Smooth muscle cell (in vitro differentiated cells): Measurements from ENCODE around the gene CBLL2. TPM values are rescaled to one million over a fixed set of nuclear protein-coding genes. Genes with fewer than 3 reads are reported as not detected.
A peak's percentile ranks its signal among the peaks of the same experiment; 100 is the strongest.

Experiments used
- DNase-seq: peaks from one replicate; lab custom pipeline; 2025; ENCODE audit not compliant: unreplicated experiment; lab: John Stamatoyannopoulos, UW
- H2AFZ ChIP-seq: fragments of 200-600 bp; sonication (generic); 2 replicates; pipeline ENCODE4 v1.6.0; 2016; ENCODE audit warnings: antibody characterized with exemption, low read depth, mild to moderate bottlenecking
- H3F3A ChIP-seq: fragments of 200-600 bp; sonication (generic); 2 replicates; pipeline ENCODE4 v1.6.0; 2017; ENCODE audit warnings: antibody characterized with exemption, low read depth
- H3K27ac ChIP-seq: fragments of 200-600 bp; sonication (generic); 2 replicates; pipeline ENCODE4 v1.5.1; 2016; ENCODE audit warnings: low read depth, mild to moderate bottlenecking
- H3K27me3 ChIP-seq: fragments of 200-600 bp; sonication (generic); 2 replicates; pipeline ENCODE4 v1.6.1; 2016; ENCODE audit warnings: low read depth, mild to moderate bottlenecking
- H3K36me3 ChIP-seq: fragments of 200-600 bp; sonication (generic); 2 replicates; pipeline ENCODE4 v1.5.1; 2016; ENCODE audit warnings: low read depth
- H3K4me1 ChIP-seq: fragments of 200-600 bp; sonication (generic); 2 replicates; pipeline ENCODE4 v1.5.1; 2016; ENCODE audit warnings: low read depth
- H3K4me2 ChIP-seq: fragments of 200-600 bp; sonication (generic); 2 replicates; pipeline ENCODE4 v1.6.0; 2016; ENCODE audit warnings: mild to moderate bottlenecking
- H3K4me3 ChIP-seq: fragments of 200-600 bp; sonication (generic); 2 replicates; pipeline ENCODE4 v1.5.1; 2016; ENCODE audit warnings: mild to moderate bottlenecking
- H3K79me2 ChIP-seq: fragments of 200-600 bp; sonication (generic); 2 replicates; pipeline ENCODE4 v1.6.0; 2016; ENCODE audit warnings: low read depth, mild to moderate bottlenecking
- H3K9ac ChIP-seq: fragments of 200-600 bp; sonication (generic); 2 replicates; pipeline ENCODE4 v1.6.0; 2016; ENCODE audit warnings: low read depth
- H3K9me3 ChIP-seq: fragments of 200-600 bp; sonication (generic); replicated peaks from 2 replicates; pipeline ENCODE4 v1.5.1; 2016; ENCODE audit warnings: low read depth
- H4K20me1 ChIP-seq: fragments of 200-600 bp; sonication (generic); 2 replicates; pipeline ENCODE4 v1.6.0; 2016; ENCODE audit warnings: low read depth
- CTCF ChIP-seq: fragments of 200-600 bp; sonication (generic); IDR thresholded peaks from 2 replicates; pipeline ENCODE4 v1.5.1; 2017; ENCODE audit warnings: borderline replicate concordance, mild to moderate bottlenecking, antibody characterized with exemption; ENCODE audit not compliant: insufficient read depth, poor library complexity, severe bottlenecking
- WGBS: methylation state at CpG from one replicate; pipeline ENCODE4 v1.1.7; 2016; ENCODE audit warnings: low lambda C conversion rate; 5-methylcytosine and 5-hydroxymethylcytosine counted together
- polyA plus RNA-seq: library from polyadenylated mRNA; unstranded; fragments of >200 nt; fragmentation: Nextera tagmentation; extraction: Ambion mirVana; gene quantifications from 2 replicates; pipeline ENCODE4 v1.2.1, GENCODE V29; 2016
- total RNA-seq: library from RNA; depleted of rRNA; stranded (reverse); fragments of >200 nt; gene quantifications from 2 replicates; pipeline ENCODE4 v1.2.3, GENCODE V29; 2014

The CBLL2 gene
- total and polyA plus RNA-seq, 2 experiments from 2014 or later: not detected

- DNase-seq: no peak
- H3K79me2 ChIP-seq: no peaks in the 10 kb centered on the region
- no peak for TF ChIP-seq CTCF
- H3K4me1 ChIP-seq: peaks cover 4% of the 10 kb centered on the region
- no peak overlapping the region for H3K9ac ChIP-seq
- no peaks in the 10 kb centered on the region for H3F3A ChIP-seq
- 41% methylated on average over 5 of the region's 5 CpGs for WGBS
- H3K27me3 ChIP-seq: no peaks in the 10 kb centered on the region
- H3K4me3 ChIP-seq: no peak overlapping the region
- H2AFZ ChIP-seq: no peak overlapping the region
- H3K4me2 ChIP-seq: no peak overlapping the region
- H3K9me3 ChIP-seq: no peaks in the 10 kb centered on the region
- H3K27ac ChIP-seq: peak overlapping the region; percentile 35
- no peaks in the 10 kb centered on the region for H4K20me1 ChIP-seq
- no peaks in the 10 kb centered on the region for H3K36me3 ChIP-seq
Observed at GRCh38 chrX:22323541-22323940, 50.8 kb downstream of the CBLL2 start.

Other genes with a start within 250 kb of the CBLL2 start
- 0.40 TPM in 1 of 2 replicates, not detected in the other for gene PHEX, start 240.6 kb upstream of the CBLL2 start, total RNA-seq
- 0.18 TPM in 1 of 2 replicates, not detected in the other for gene PHEX, start 240.6 kb upstream of the CBLL2 start, polyA plus RNA-seq